Caco-2 (cell line): ENCODE results near the gene IMMT. TPM values are rescaled to one million over a fixed set of nuclear protein-coding genes. Genes with fewer than 3 reads are reported as not detected.

ENCODE experiments used
- BruUV-seq: library from RNA; stranded (reverse); fragments of 400-500 nt; replicated peaks from 2 replicates; lab custom pipeline; 2021; lab: Mats Ljungman, UMichigan
- CTCF ChIA-PET: fragments of 300-600 bp; sonication (Branson Sonifier 250); formaldehyde crosslinking; loops from one replicate; lab custom pipeline; 2022; ENCODE audit warnings: antibody characterized with exemption; lab: Charles Lee
- POLR2A ChIA-PET: fragments of 300-600 bp; sonication (Branson Sonifier 250); formaldehyde crosslinking; loops from one replicate; lab custom pipeline; 2022; ENCODE audit warnings: antibody characterized with exemption; lab: Charles Lee
- DNase-seq, 2 experiments: peaks; one replicate each; pipeline versions ENCODE4 v3.0.0 to v3.0.0-alpha.2; 2020 to 2022
- H3K27me3 ChIP-seq: replicated peaks from 2 replicates; pipeline ENCODE4 v1.6.0; 2011; ENCODE audit warnings: low read length; ENCODE audit not compliant: control insufficient read depth, insufficient read depth
- H3K36me3 ChIP-seq: 2 replicates; pipeline ENCODE4 v1.5.1; 2011; ENCODE audit warnings: low read length; ENCODE audit not compliant: control insufficient read depth, insufficient read depth
- H3K4me1 ChIP-seq: fragments of 250-450 bp; sonication (Bioruptor Pico); 2 replicates; pipeline ENCODE4 v1.5.1; 2020; ENCODE audit warnings: mild to moderate bottlenecking
- H3K4me3 ChIP-seq: 2 replicates; pipeline ENCODE4 v1.5.1; 2011; ENCODE audit warnings: low read depth, mild to moderate bottlenecking, control low read depth, low read length
- H3K9me3 ChIP-seq: fragments of 250-450 bp; sonication (Bioruptor Pico); 2 replicates; pipeline ENCODE4 v1.5.1; 2020; ENCODE audit warnings: mild to moderate bottlenecking, moderate library complexity
- H3K27ac Mint-ChIP-seq: one replicate; pipeline ENCODE4 v1.8.0; 2022; ENCODE audit warnings: mixed read lengths; ENCODE audit not compliant: unreplicated experiment
- H3K27me3 Mint-ChIP-seq: one replicate; pipeline ENCODE4 v1.8.0; 2022; ENCODE audit warnings: mixed read lengths; ENCODE audit not compliant: insufficient read depth, unreplicated experiment
- H3K36me3 Mint-ChIP-seq: one replicate; pipeline ENCODE4 v1.8.0; 2022; ENCODE audit warnings: mild to moderate bottlenecking, mixed read lengths; ENCODE audit not compliant: insufficient read depth, unreplicated experiment
- H3K4me1 Mint-ChIP-seq: one replicate; pipeline ENCODE4 v1.8.0; 2022; ENCODE audit warnings: low read depth, mixed read lengths; ENCODE audit not compliant: unreplicated experiment
- H3K4me3 Mint-ChIP-seq: one replicate; pipeline ENCODE4 v1.8.0; 2022; ENCODE audit warnings: mild to moderate bottlenecking, moderate library complexity, mixed read lengths; ENCODE audit not compliant: unreplicated experiment
- H3K9me3 Mint-ChIP-seq: one replicate; pipeline ENCODE4 v1.8.0; 2022; ENCODE audit warnings: mixed read lengths; ENCODE audit not compliant: unreplicated experiment
- CTCF ChIP-seq, 2 experiments: fragments of 200-600 bp in 1 of 2; IDR thresholded peaks; 1 replicate in 1 of 2; 2 replicates in 1 of 2; pipeline versions ENCODE4 v1.5.1 to v1.8.0; 2011 to 2022; ENCODE audit warnings: antibody characterized with exemption in 1 of 2, control low read depth in 1 of 2, inconsistent platforms in 1 of 2, low read depth in 1 of 2, low read length in 1 of 2, mild to moderate bottlenecking in 1 of 2, moderate library complexity in 1 of 2; ENCODE audit not compliant: insufficient read depth in 1 of 2, severe bottlenecking in 1 of 2, unreplicated experiment in 1 of 2
- intact Hi-C: fragments of 100-400 bp; cut with micrococcal nuclease; formaldehyde crosslinking; loops from one replicate; pipeline ENCODE4 v1.10.0; 2022; ENCODE audit not compliant: unreplicated experiment
- total RNA-seq: library from RNA; stranded (reverse); gene quantifications from 2 replicates; pipeline ENCODE4 v1.2.3, GENCODE V29; 2022

Gene IMMT
- total RNA-seq, 1 experiment from 2014 or later = 129 TPM

GRCh38 chr2:86227685-86228084, 32.4 kb upstream of the IMMT start:
- Mint-ChIP-seq H3K27ac (no peak overlapping the region), H3K27me3 (no peaks in the 10 kb centered on the region), H3K36me3 (no peaks in the 10 kb centered on the region), H3K4me1 (peaks cover 9% of the 10 kb centered on the region), H3K9me3 (no peaks in the 10 kb centered on the region), H3K4me3 (no peak overlapping the region)
- H3K4me1 ChIP-seq = no peaks in the 10 kb centered on the region
- ChIA-PET POLR2A (no interaction called here), CTCF (no interaction called here)
- no peaks in the 10 kb centered on the region for H3K9me3 ChIP-seq
- no peak overlapping the region for H3K4me3 ChIP-seq
- intact Hi-C loops = no loop called here
- no peaks in the 10 kb centered on the region; the same call in 1 of the 2 replicates for H3K36me3 ChIP-seq
- no peak for DNase-seq
- no peak for TF ChIP-seq CTCF (IDR thresholded peaks at IDR 0.05; ENCODE audit: insufficient read depth in 1 of 2, low read depth in 1 of 2, low read length in 1 of 2, severe bottlenecking in 1 of 2, unreplicated experiment in 1 of 2)
- H3K27me3 ChIP-seq = no peaks in the 10 kb centered on the region
- no TSS peak for BruUV-seq

DNA sequence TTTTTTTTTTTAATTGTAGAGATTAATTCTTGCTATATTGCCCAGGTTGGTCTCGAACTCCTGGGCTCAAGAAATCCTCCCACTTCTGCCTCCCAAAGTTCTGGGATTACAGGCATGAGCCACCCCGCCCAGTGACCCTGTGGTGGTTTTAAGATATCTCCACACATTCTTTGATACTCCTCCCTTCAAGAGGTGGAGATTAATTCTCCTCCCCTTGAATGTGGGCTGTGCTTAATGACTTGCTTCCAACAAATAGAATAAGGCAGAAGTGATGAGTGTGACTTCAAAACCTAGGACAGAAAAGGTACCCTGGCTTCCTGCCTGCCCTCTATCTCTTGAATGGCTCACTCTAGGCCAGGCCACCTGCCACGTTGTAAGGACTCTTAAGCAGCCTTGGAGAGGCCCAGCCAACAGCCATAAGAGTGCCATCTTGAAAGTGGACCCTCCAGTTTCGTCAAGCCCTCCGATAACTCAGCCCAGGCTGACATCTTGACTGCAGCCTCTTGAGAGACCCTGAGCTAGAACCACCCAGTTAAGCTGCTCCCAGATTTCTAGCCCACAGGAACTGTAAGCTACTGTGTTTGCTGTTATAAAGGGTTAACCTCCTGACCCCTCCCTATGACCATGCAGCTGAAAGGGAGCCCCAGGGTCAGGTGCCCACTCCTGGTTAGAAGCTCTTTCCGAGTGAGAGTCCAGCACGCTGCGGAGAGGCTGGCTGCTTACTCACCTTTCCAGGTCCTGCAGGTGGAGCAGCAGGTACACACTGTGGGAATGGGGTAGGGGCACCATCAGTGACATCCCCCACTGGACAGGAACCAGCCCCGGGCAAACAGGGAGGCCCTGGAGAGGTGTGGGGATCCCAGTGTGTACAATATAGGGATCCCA, 31.6 kb upstream of the IMMT start:
- ChIA-PET POLR2A (no interaction called here), CTCF (no interaction called here)
- no peak for TF ChIP-seq CTCF (IDR thresholded peaks at IDR 0.05; ENCODE audit: insufficient read depth in 1 of 2, low read depth in 1 of 2, low read length in 1 of 2, severe bottlenecking in 1 of 2, unreplicated experiment in 1 of 2)
- no TSS peak for BruUV-seq
- Histone ChIP-seq H3K9me3 (no peaks in the 10 kb centered on the region), H3K27me3 (no peaks in the 10 kb centered on the region), H3K4me3 (no peak overlapping the region), H3K4me1 (no peaks in the 10 kb centered on the region), H3K36me3 (no peaks in the 10 kb centered on the region; the same call in 1 of the 2 replicates)
- DNase-seq = no peak
- peaks cover 14% of the 10 kb centered on the region for H3K4me1 Mint-ChIP-seq
- no peak overlapping the region for H3K27ac Mint-ChIP-seq
- H3K9me3 Mint-ChIP-seq = no peaks in the 10 kb centered on the region
- H3K4me3 Mint-ChIP-seq = no peak overlapping the region
- intact Hi-C loops = no loop called here
- H3K27me3 Mint-ChIP-seq = no peaks in the 10 kb centered on the region
- no peaks in the 10 kb centered on the region for H3K36me3 Mint-ChIP-seq

DNA sequence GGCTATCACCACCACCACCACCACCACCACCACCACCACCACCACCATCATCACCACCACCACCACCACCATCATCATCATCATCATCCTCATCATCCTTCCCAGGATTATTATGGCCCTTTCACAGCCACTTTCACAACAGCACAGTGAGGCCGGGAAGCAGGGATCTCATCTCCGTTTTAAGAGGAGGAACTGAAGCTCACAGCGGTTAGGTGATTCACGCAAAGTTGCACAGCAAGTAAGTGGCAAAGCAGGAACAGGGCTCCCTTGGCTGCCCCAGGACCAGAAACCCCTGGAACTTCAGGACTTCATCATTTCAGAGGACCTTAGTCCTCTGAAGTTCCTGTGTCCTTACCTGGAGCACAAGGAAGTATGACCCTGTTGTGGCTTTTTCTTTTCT, 30.8 kb upstream of the IMMT start:
- Histone ChIP-seq H3K9me3 (no peaks in the 10 kb centered on the region), H3K27me3 (no peaks in the 10 kb centered on the region), H3K4me1 (no peaks in the 10 kb centered on the region), H3K4me3 (no peak overlapping the region), H3K36me3 (no peaks in the 10 kb centered on the region; the same call in 1 of the 2 replicates)
- Mint-ChIP-seq H3K4me3 (no peak overlapping the region), H3K4me1 (peaks cover 20% of the 10 kb centered on the region), H3K36me3 (no peaks in the 10 kb centered on the region), H3K27ac (no peak overlapping the region), H3K27me3 (no peaks in the 10 kb centered on the region), H3K9me3 (no peaks in the 10 kb centered on the region)
- intact Hi-C loops = no loop called here
- CTCF ChIA-PET = no interaction called here
- no peak for DNase-seq
- no TSS peak for BruUV-seq
- POLR2A ChIA-PET = no interaction called here
- TF ChIP-seq CTCF (IDR thresholded peaks at IDR 0.05; ENCODE audit: insufficient read depth in 1 of 2, low read depth in 1 of 2, low read length in 1 of 2, severe bottlenecking in 1 of 2, unreplicated experiment in 1 of 2) = no peak
